GM12864 (cell line): ENCODE data around the gene SUSD6.

Experiments
- DNase-seq: peaks from one replicate; pipeline ENCODE4 v3.0.0-alpha.2; 2011; ENCODE audit warnings: low read depth
- H3K4me3 ChIP-seq: 2 replicates; pipeline ENCODE4 v1.5.1; 2011; ENCODE audit warnings: mild to moderate bottlenecking, low read depth, low read length, control low read depth
- TF ChIP-seq, protein P1 (sequence below): IDR thresholded peaks from 2 replicates; pipeline ENCODE4 v1.5.1; 2011; ENCODE audit warnings: low read depth, mild to moderate bottlenecking, moderate library complexity, low read length, control low read depth, inconsistent platforms; ENCODE audit errors: missing control alignments

SUSD6 gene

DNA sequence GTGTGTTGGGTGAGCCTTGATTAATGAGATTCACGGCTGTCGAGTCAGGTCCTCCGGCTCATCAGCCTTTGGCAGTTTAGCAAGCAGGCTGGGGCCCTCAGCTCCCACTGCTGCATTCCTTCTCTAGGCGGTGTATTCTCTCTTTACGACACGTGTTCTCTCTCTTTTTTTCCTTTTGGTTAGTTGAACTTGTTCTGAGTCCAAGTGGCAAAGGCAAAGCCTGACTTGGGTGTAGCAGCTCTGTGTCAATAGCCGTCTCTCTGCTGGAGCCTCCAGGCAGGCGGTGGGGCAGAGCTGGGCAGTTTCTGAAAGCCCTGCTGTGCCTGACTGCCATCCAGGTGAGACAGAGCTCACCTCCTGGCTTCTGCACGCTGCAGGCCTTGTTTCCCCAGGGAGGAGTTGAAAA lies 46.6 kb downstream of the SUSD6 start:
- no peak for DNase-seq
- H3K4me3 ChIP-seq: no peak overlapping the region
- TF ChIP-seq, protein P1, sequence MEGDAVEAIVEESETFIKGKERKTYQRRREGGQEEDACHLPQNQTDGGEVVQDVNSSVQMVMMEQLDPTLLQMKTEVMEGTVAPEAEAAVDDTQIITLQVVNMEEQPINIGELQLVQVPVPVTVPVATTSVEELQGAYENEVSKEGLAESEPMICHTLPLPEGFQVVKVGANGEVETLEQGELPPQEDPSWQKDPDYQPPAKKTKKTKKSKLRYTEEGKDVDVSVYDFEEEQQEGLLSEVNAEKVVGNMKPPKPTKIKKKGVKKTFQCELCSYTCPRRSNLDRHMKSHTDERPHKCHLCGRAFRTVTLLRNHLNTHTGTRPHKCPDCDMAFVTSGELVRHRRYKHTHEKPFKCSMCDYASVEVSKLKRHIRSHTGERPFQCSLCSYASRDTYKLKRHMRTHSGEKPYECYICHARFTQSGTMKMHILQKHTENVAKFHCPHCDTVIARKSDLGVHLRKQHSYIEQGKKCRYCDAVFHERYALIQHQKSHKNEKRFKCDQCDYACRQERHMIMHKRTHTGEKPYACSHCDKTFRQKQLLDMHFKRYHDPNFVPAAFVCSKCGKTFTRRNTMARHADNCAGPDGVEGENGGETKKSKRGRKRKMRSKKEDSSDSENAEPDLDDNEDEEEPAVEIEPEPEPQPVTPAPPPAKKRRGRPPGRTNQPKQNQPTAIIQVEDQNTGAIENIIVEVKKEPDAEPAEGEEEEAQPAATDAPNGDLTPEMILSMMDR: no peak

DNA sequence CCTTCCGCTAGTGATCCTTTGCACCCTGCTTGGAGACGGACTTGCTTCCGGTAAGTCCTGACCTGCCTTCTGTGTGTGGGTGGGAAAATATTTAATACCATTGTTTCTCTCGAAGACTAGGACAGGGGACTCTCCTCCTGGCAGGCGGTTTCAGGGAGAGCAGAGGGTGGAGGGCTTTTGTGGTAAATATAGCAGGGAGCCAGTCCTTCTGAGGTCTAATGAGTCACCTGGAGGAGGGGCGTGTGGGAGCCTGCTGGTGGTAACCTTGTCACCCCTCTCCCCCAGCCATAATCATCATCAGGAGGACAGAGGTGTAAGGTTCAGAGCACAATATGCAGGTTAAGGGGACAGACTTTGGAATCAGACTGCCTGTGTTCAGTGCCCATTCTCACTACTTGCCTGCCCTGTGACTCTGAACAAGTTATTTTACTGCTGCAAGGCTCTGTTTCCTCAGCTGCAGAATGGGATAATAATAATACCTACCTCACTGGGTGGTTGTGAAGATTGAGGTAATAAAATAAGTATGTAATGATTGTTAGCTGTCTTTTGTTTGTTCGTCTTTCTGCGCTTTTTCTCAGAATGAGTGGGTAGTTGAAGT lies 47.4 kb downstream of the SUSD6 start:
- H3K4me3 ChIP-seq: no peak overlapping the region
- DNase-seq: no peak
- TF ChIP-seq, protein P1: no peak

DNA sequence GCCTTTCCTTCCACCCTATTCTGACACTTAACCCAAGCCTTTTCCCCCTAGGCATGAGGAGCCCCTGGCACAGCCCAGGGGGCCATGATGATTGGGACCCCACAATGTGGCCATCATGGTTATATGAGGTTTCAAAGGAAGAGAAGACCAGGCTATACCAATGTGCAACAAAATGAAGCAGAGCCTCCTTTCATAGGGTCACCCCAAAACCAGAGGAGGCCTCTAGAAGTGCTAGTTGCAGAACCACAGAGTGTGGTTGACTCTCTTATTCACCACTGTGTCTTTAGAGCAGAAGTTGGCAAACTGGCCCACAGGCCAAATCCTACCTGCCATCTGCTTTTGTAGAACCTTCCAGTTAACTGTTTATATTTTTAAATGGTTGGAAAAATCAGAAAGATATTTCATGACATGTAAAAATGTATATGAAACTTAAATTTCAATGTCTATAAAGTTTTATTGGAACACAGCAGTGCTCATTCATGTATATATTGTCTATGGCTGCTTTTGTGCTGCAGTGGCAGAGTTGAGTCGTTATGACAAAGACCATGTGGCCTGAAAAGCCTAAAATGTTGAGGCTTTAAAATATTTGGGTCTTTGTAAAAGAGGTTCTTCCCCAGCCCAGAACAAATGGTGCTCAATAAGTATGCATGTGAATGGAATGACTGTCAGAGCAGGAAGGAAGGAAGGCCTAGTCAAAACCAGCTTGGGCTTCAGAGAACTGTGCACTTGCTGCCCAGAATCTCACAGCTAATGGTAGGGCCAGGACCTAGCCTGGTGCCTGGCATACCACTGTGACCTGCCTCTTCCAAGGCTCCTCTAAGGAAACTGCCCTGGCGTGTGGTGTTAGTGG lies 49.2 kb downstream of the SUSD6 start:
- DNase-seq: no peak
- no peak overlapping the region for H3K4me3 ChIP-seq
- TF ChIP-seq, protein P1: no peak

DNA sequence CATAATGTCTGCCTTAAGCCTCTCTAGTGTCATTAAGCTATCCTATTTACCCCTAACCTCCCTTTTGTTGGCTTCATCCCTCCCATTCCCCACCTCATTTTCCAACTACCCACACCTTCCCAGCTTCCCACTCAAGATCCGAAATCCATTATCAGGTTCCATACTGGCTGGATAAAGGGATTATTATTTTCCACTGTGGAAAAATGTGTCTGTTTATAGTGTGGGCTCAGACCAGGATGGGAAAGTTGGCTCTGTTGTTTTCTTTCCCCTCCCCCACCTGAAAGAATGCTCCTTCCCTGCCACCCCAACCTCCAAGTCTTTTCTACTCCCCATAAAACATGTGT lies 49.8 kb downstream of the SUSD6 start:
- DNase-seq: no peak
- TF ChIP-seq, protein P1: no peak
- no peak overlapping the region for H3K4me3 ChIP-seq

DNA sequence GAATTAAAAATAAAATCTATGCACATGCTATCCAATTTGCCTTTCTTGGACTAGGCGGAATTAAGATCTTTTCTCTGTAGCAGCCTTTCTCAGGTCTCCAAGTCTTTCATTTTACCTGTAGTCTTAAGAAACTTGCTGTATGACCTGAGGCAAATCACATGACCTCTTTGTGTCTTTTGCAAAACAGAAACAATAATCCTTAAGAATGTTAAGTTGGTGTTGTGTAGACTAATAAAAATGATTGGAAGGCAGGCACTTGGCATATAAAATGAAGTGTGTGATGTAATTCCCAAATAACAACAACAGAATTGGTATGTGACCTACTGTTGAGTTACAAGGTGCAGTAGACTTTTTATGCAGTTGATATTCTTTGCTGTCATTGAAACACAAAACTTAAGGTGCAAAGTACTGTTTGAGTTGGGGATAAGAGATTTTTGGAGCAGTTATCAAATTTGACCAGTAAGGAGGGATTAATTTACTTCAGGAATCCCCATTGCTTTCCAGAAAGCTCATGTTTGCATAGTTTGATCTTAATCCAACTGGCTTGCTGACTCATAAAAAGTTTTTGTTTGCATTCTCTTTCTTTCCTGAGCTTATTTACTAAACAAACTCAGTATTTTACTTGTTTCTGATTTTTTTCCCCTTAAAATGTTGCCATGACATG lies 51.4 kb downstream of the SUSD6 start:
- TF ChIP-seq, protein P1: no peak
- no peak for DNase-seq
- H3K4me3 ChIP-seq: no peak overlapping the region

DNA sequence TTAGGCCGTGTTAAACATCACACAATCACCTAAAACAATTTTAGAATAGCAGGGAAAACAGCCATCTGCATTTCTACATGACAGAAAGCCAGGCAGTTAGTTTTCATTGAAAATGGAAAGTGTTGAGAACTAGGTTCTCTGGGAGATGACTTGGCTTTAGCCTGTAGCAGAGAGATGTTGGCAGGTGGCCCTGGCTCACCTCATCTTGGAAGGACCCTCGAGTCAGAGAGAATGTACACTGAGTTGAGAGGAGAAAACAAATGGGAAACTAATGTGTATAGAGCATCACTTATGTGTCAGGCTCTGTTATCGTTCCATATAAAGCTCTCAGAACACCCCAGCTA lies 51.9 kb downstream of the SUSD6 start:
- DNase-seq: no peak
- no peak overlapping the region for H3K4me3 ChIP-seq
- TF ChIP-seq, protein P1: no peak
